ENCODE data around the gene DEPP1. TPM values are rescaled to one million over a fixed set of nuclear protein-coding genes. Genes with fewer than 3 reads are reported as not detected.

DEPP1 gene
- total and polyA plus RNA-seq, 4 donors: 10.7 to 79.3 (median 33.5) TPM

DNA sequence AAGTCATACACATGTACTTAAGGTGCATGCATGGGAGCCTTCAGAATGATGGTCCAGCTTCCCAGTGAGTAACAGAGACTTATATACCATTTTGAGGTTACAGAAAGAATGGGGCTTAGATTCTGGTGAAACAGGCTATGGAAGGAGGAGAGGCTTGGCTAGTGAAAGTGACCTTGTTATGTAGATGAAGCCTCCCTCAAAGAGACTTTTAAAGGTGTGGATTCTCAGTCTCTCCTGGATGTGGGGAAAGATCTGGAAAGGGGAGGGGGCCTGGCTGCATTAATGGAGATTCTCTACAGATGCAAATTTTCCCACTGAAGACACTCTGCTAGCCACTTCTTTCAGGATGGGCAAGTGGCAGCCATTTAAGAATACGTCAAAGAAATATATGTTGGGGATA, 13.5 kb downstream of the DEPP1 start:
- Histone ChIP-seq H3K27me3 (ENCODE audit: control insufficient read depth in 4 of 4, insufficient read depth in 4 of 4, low read length in 3 of 4) (no peaks in the 10 kb centered on the region), H3K27ac (ENCODE audit: low read depth in 1 of 2, low read length in 2 of 2) (no peak overlapping the region), H3K4me1 (ENCODE audit: control insufficient read depth in 4 of 4, insufficient read depth in 4 of 4, low read length in 3 of 4) (peaks cover 4 to 45% (median 19%) of the 10 kb centered on the region in 4 donors), H3K36me3 (ENCODE audit: control insufficient read depth in 4 of 4, insufficient read depth in 3 of 4, low read depth in 1 of 4, low read length in 3 of 4) (no peaks in the 10 kb centered on the region), H3K9ac (ENCODE audit: low read depth in 1 of 2, low read length in 2 of 2) (no peak overlapping the region), H3K4me3 (ENCODE audit: low read depth in 1 of 3, low read length in 3 of 3) (no peak overlapping the region), H3K9me3 (ENCODE audit: control insufficient read depth in 4 of 4, low read length in 3 of 4) (no peaks in the 10 kb centered on the region)
- DNase-seq (ENCODE audit: low spot score): peak; percentile 20
- TF ChIP-seq HNF4A (conservative IDR thresholded peaks at IDR 0.05): no peak
- TF ChIP-seq, protein P1, sequence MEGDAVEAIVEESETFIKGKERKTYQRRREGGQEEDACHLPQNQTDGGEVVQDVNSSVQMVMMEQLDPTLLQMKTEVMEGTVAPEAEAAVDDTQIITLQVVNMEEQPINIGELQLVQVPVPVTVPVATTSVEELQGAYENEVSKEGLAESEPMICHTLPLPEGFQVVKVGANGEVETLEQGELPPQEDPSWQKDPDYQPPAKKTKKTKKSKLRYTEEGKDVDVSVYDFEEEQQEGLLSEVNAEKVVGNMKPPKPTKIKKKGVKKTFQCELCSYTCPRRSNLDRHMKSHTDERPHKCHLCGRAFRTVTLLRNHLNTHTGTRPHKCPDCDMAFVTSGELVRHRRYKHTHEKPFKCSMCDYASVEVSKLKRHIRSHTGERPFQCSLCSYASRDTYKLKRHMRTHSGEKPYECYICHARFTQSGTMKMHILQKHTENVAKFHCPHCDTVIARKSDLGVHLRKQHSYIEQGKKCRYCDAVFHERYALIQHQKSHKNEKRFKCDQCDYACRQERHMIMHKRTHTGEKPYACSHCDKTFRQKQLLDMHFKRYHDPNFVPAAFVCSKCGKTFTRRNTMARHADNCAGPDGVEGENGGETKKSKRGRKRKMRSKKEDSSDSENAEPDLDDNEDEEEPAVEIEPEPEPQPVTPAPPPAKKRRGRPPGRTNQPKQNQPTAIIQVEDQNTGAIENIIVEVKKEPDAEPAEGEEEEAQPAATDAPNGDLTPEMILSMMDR (IDR thresholded peaks at IDR 0.05; ENCODE audit: low read depth, low read length, missing input control): no peak
- TF ChIP-seq TAF1 (conservative IDR thresholded peaks at IDR 0.05): no peak
- WGBS: 98% methylated on average over 1 of the region's 1 CpG

DNA sequence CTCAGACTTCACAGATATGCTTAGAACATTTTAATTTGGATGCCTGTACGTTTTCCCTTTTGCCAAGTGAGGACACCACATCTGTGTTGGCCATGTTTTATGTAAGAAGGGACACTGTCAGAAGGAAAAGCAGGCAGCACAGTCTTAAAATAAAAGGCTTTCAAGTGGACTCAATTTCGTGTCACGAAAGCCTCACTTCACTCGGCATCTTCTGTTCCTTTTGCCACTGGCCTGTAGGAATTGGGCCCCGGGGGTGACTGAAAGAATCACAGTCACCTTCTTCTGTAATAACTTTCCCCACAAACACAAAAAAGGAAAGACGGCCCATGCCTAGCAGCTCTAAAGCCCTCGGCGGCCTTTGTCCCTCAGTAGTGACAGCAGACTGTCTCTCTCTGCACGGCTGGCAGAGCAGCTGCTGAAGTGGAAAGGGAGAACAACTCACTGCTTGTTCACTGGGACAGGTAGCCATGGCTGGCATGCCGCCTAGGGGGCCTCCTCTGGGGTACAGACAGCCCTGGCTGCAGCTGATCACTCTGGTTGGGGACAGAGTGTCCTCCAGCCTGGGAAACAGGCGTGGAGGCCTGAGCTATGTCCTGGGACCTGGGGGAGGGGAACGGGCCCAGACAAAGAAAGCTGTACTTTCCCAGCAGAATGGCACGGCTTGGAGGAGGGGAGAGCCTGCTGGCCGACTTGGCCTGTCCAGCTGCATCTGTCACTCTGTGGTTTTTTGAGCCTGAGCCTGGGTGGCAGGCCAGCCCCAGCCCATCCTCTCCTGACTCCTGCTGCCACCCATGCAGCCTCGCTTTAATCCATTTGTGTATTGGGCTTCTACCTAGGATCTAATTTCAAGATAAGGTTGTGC, 14.6 kb downstream of the DEPP1 start:
- H3K9me3 ChIP-seq (ENCODE audit: control insufficient read depth in 4 of 4, low read length in 3 of 4): no peaks in the 10 kb centered on the region
- peak overlapping the region in 1 of 2 donors; percentile 21 for H3K27ac ChIP-seq (ENCODE audit: low read depth in 1 of 2, low read length in 2 of 2)
- 61% methylated on average over 15 of the region's 15 CpGs for WGBS
- H3K9ac ChIP-seq (ENCODE audit: low read depth in 1 of 2, low read length in 2 of 2): no peak overlapping the region
- peak; percentile 37 for DNase-seq (ENCODE audit: low spot score)
- no peak overlapping the region for H3K4me3 ChIP-seq (ENCODE audit: low read depth in 1 of 3, low read length in 3 of 3)
- peaks cover 9 to 42% (median 20%) of the 10 kb centered on the region in 4 donors for H3K4me1 ChIP-seq (ENCODE audit: control insufficient read depth in 4 of 4, insufficient read depth in 4 of 4, low read length in 3 of 4)
- no peaks in the 10 kb centered on the region for H3K27me3 ChIP-seq (ENCODE audit: control insufficient read depth in 4 of 4, insufficient read depth in 4 of 4, low read length in 3 of 4)
- TF ChIP-seq, protein P2, sequence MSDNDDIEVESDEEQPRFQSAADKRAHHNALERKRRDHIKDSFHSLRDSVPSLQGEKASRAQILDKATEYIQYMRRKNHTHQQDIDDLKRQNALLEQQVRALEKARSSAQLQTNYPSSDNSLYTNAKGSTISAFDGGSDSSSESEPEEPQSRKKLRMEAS (IDR thresholded peaks at IDR 0.05): no peak
- TF ChIP-seq, protein P3, sequence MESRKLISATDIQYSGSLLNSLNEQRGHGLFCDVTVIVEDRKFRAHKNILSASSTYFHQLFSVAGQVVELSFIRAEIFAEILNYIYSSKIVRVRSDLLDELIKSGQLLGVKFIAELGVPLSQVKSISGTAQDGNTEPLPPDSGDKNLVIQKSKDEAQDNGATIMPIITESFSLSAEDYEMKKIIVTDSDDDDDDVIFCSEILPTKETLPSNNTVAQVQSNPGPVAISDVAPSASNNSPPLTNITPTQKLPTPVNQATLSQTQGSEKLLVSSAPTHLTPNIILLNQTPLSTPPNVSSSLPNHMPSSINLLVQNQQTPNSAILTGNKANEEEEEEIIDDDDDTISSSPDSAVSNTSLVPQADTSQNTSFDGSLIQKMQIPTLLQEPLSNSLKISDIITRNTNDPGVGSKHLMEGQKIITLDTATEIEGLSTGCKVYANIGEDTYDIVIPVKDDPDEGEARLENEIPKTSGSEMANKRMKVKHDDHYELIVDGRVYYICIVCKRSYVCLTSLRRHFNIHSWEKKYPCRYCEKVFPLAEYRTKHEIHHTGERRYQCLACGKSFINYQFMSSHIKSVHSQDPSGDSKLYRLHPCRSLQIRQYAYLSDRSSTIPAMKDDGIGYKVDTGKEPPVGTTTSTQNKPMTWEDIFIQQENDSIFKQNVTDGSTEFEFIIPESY (IDR thresholded peaks at IDR 0.05): no peak
- TF ChIP-seq NR2F2 (IDR thresholded peaks at IDR 0.05) (no peak), GABPA (IDR thresholded peaks at IDR 0.05 in 1 of 2, conservative IDR thresholded peaks at IDR 0.05 in 1 of 2) (no peak), RXRA (IDR thresholded peaks at IDR 0.05) (no peak), TAF1 (conservative IDR thresholded peaks at IDR 0.05) (no peak), FOXA2 (IDR thresholded peaks at IDR 0.05) (no peak), JUND (IDR thresholded peaks at IDR 0.05) (no peak), HNF4G (IDR thresholded peaks at IDR 0.05) (no peak), RAD21 (IDR thresholded peaks at IDR 0.05) (no peak), FOXA1 (IDR thresholded peaks at IDR 0.05) (no peak), HNF4A (conservative IDR thresholded peaks at IDR 0.05) (peak; percentile 8 to 28), SP1 (IDR thresholded peaks at IDR 0.05) (peak; percentile 69)
- TF ChIP-seq, protein P4, sequence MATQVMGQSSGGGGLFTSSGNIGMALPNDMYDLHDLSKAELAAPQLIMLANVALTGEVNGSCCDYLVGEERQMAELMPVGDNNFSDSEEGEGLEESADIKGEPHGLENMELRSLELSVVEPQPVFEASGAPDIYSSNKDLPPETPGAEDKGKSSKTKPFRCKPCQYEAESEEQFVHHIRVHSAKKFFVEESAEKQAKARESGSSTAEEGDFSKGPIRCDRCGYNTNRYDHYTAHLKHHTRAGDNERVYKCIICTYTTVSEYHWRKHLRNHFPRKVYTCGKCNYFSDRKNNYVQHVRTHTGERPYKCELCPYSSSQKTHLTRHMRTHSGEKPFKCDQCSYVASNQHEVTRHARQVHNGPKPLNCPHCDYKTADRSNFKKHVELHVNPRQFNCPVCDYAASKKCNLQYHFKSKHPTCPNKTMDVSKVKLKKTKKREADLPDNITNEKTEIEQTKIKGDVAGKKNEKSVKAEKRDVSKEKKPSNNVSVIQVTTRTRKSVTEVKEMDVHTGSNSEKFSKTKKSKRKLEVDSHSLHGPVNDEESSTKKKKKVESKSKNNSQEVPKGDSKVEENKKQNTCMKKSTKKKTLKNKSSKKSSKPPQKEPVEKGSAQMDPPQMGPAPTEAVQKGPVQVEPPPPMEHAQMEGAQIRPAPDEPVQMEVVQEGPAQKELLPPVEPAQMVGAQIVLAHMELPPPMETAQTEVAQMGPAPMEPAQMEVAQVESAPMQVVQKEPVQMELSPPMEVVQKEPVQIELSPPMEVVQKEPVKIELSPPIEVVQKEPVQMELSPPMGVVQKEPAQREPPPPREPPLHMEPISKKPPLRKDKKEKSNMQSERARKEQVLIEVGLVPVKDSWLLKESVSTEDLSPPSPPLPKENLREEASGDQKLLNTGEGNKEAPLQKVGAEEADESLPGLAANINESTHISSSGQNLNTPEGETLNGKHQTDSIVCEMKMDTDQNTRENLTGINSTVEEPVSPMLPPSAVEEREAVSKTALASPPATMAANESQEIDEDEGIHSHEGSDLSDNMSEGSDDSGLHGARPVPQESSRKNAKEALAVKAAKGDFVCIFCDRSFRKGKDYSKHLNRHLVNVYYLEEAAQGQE (IDR thresholded peaks at IDR 0.05): no peak
- TF ChIP-seq, protein P5, sequence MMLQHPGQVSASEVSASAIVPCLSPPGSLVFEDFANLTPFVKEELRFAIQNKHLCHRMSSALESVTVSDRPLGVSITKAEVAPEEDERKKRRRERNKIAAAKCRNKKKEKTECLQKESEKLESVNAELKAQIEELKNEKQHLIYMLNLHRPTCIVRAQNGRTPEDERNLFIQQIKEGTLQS (IDR thresholded peaks at IDR 0.05): no peak
- TF ChIP-seq, protein P1 (IDR thresholded peaks at IDR 0.05; ENCODE audit: low read depth, low read length, missing input control): no peak
- H3K36me3 ChIP-seq (ENCODE audit: control insufficient read depth in 4 of 4, insufficient read depth in 3 of 4, low read depth in 1 of 4, low read length in 3 of 4): no peaks in the 10 kb centered on the region
